IPS-15b (cell line): ENCODE data around the gene B3GNT5.
A peak's percentile ranks its signal among the peaks of the same experiment; 100 is the strongest.

Source experiments
- H3K27me3 ChIP-seq: one replicate; pipeline ENCODE4 v1.6.1; 2013; ENCODE audit warnings: low read length; ENCODE audit not compliant: control insufficient read depth, insufficient read depth
- H3K36me3 ChIP-seq: one replicate; pipeline ENCODE4 v1.6.1; 2013; ENCODE audit warnings: low read length; ENCODE audit not compliant: control insufficient read depth, insufficient read depth
- H3K4me1 ChIP-seq: one replicate; pipeline ENCODE4 v1.6.1; 2013; ENCODE audit warnings: mild to moderate bottlenecking, low read length; ENCODE audit not compliant: control insufficient read depth, insufficient read depth
- H3K4me3 ChIP-seq: one replicate; pipeline ENCODE4 v1.5.1; 2013; ENCODE audit warnings: low read depth, low read length
- H3K9ac ChIP-seq: one replicate; pipeline ENCODE4 v1.6.1; 2013; ENCODE audit warnings: low read depth, mild to moderate bottlenecking, low read length
- H3K9me3 ChIP-seq: one replicate; pipeline ENCODE4 v1.6.1; 2013; ENCODE audit warnings: mild to moderate bottlenecking, low read length; ENCODE audit not compliant: control insufficient read depth, insufficient read depth

B3GNT5 gene

GRCh38 chr3:183252973-183253527 is at the start of gene B3GNT5:
TSS of gene B3GNT5 (plus strand) at chr3:183253253. CDS start at chr3:183269799, 16,546 bp downstream.
- H3K9ac ChIP-seq = no peak within 1 kb of the TSS
- peaks cover 35% of the 10 kb centered on the region for H3K27me3 ChIP-seq
- no peaks in the 10 kb centered on the region for H3K36me3 ChIP-seq
- peaks cover 21% of the 10 kb centered on the region for H3K4me1 ChIP-seq
- H3K4me3 ChIP-seq = peak within 1 kb of the TSS; percentile 71
- H3K9me3 ChIP-seq = no peaks in the 10 kb centered on the region

- Histone ChIP-seq H3K4me3 (no peak overlapping the region), H3K9ac (no peak overlapping the region), H3K27me3 (no peaks in the 10 kb centered on the region), H3K9me3 (no peaks in the 10 kb centered on the region), H3K36me3 (no peaks in the 10 kb centered on the region), H3K4me1 (no peaks in the 10 kb centered on the region)
Observed at GRCh38 chr3:183203670-183204069, 49.4 kb upstream of the B3GNT5 start.

GRCh38 chr3:183208260-183208659 is 44.8 kb upstream of the B3GNT5 start:
- no peak overlapping the region for H3K9ac ChIP-seq
- H3K4me1 ChIP-seq = no peaks in the 10 kb centered on the region
- no peaks in the 10 kb centered on the region for H3K9me3 ChIP-seq
- no peaks in the 10 kb centered on the region for H3K27me3 ChIP-seq
- H3K36me3 ChIP-seq = no peaks in the 10 kb centered on the region
- H3K4me3 ChIP-seq = no peak overlapping the region

GRCh38 chr3:183208800-183209199 is 44.3 kb upstream of the B3GNT5 start:
- Histone ChIP-seq H3K4me3 (no peak overlapping the region), H3K9me3 (no peaks in the 10 kb centered on the region), H3K27me3 (no peaks in the 10 kb centered on the region), H3K4me1 (no peaks in the 10 kb centered on the region), H3K9ac (no peak overlapping the region), H3K36me3 (no peaks in the 10 kb centered on the region)

GRCh38 chr3:183210341-183210740 is 42.7 kb upstream of the B3GNT5 start:
- no peak overlapping the region for H3K4me3 ChIP-seq
- H3K4me1 ChIP-seq = no peaks in the 10 kb centered on the region
- H3K9me3 ChIP-seq = no peaks in the 10 kb centered on the region
- H3K36me3 ChIP-seq = no peaks in the 10 kb centered on the region
- no peaks in the 10 kb centered on the region for H3K27me3 ChIP-seq
- H3K9ac ChIP-seq = no peak overlapping the region

GRCh38 chr3:183210862-183211341 is 42.2 kb upstream of the B3GNT5 start:
- no peaks in the 10 kb centered on the region for H3K4me1 ChIP-seq
- H3K9me3 ChIP-seq = no peaks in the 10 kb centered on the region
- no peak overlapping the region for H3K9ac ChIP-seq
- H3K4me3 ChIP-seq = no peak overlapping the region
- H3K27me3 ChIP-seq = no peaks in the 10 kb centered on the region
- H3K36me3 ChIP-seq = no peaks in the 10 kb centered on the region

GRCh38 chr3:183211352-183211751 is 41.7 kb upstream of the B3GNT5 start:
- H3K4me3 ChIP-seq = no peak overlapping the region

GRCh38 chr3:183212096-183212495 is 41.0 kb upstream of the B3GNT5 start:
- H3K4me1 ChIP-seq = no peaks in the 10 kb centered on the region
- H3K9ac ChIP-seq = no peak overlapping the region
- H3K27me3 ChIP-seq = no peaks in the 10 kb centered on the region
- no peaks in the 10 kb centered on the region for H3K9me3 ChIP-seq
- no peaks in the 10 kb centered on the region for H3K36me3 ChIP-seq
- H3K4me3 ChIP-seq = no peak overlapping the region

More at GRCh38 chr3:183211352-183211751, 41.7 kb upstream of the B3GNT5 start:
- no peaks in the 10 kb centered on the region for H3K27me3 ChIP-seq
- H3K36me3 ChIP-seq = no peaks in the 10 kb centered on the region
- H3K9me3 ChIP-seq = no peaks in the 10 kb centered on the region
- no peaks in the 10 kb centered on the region for H3K4me1 ChIP-seq
- H3K9ac ChIP-seq = no peak overlapping the region

- Histone ChIP-seq H3K27me3 (no peaks in the 10 kb centered on the region), H3K36me3 (no peaks in the 10 kb centered on the region), H3K4me1 (no peaks in the 10 kb centered on the region), H3K9me3 (no peaks in the 10 kb centered on the region), H3K9ac (no peak overlapping the region), H3K4me3 (no peak overlapping the region)
Observed at GRCh38 chr3:183212565-183212964, 40.5 kb upstream of the B3GNT5 start.

- no peaks in the 10 kb centered on the region for H3K27me3 ChIP-seq
- no peak overlapping the region for H3K9ac ChIP-seq
- no peak overlapping the region for H3K4me3 ChIP-seq
- H3K9me3 ChIP-seq = no peaks in the 10 kb centered on the region
- H3K36me3 ChIP-seq = no peaks in the 10 kb centered on the region
- no peaks in the 10 kb centered on the region for H3K4me1 ChIP-seq
Observed at GRCh38 chr3:183213415-183214276, 39.4 kb upstream of the B3GNT5 start.

- H3K27me3 ChIP-seq = no peaks in the 10 kb centered on the region
- H3K4me1 ChIP-seq = no peaks in the 10 kb centered on the region
- no peak overlapping the region for H3K9ac ChIP-seq
- no peaks in the 10 kb centered on the region for H3K9me3 ChIP-seq
- H3K4me3 ChIP-seq = no peak overlapping the region
- H3K36me3 ChIP-seq = no peaks in the 10 kb centered on the region
Observed at GRCh38 chr3:183214277-183214612, 38.8 kb upstream of the B3GNT5 start.

GRCh38 chr3:183215591-183216202 is 37.4 kb upstream of the B3GNT5 start:
- Histone ChIP-seq H3K9me3 (no peaks in the 10 kb centered on the region), H3K27me3 (no peaks in the 10 kb centered on the region), H3K36me3 (no peaks in the 10 kb centered on the region), H3K4me1 (no peaks in the 10 kb centered on the region), H3K4me3 (no peak overlapping the region), H3K9ac (no peak overlapping the region)
